Muscle of leg (tissue), 11 donors: Measurements from ENCODE around the gene IGSF5. TPM values are rescaled to one million over a fixed set of nuclear protein-coding genes. Genes with fewer than 3 reads are reported as not detected.

Source experiments
- DNase-seq: peaks from one replicate; pipeline ENCODE4 v3.0.0; 2013
- H3K27ac ChIP-seq: one replicate; pipeline ENCODE4 v1.5.1; 2013; ENCODE audit warnings: mild to moderate bottlenecking, low read length, control low read depth
- H3K27me3 ChIP-seq: one replicate; pipeline ENCODE4 v1.6.1; 2013; ENCODE audit warnings: low read length; ENCODE audit not compliant: control insufficient read depth, insufficient read depth
- H3K36me3 ChIP-seq: one replicate; pipeline ENCODE4 v1.6.1; 2013; ENCODE audit warnings: low read length; ENCODE audit not compliant: control insufficient read depth, insufficient read depth
- H3K4me1 ChIP-seq: one replicate; pipeline ENCODE4 v1.6.1; 2013; ENCODE audit warnings: low read length; ENCODE audit not compliant: control insufficient read depth, insufficient read depth
- H3K4me3 ChIP-seq: one replicate; pipeline ENCODE4 v1.5.1; 2013; ENCODE audit warnings: low read length, control low read depth
- H3K9me3 ChIP-seq: replicated peaks from 2 replicates; pipeline ENCODE4 v1.6.1; 2013; ENCODE audit warnings: low read depth, low read length; ENCODE audit not compliant: control insufficient read depth
- WGBS: methylation state at CpG from one replicate; pipeline ENCODE4 v1.1.5; 2013; ENCODE audit warnings: missing lambda C conversion rate; ENCODE audit not compliant: insufficient coverage; 5-methylcytosine and 5-hydroxymethylcytosine counted together
- polyA plus RNA-seq, 8 donors: library from polyadenylated mRNA; unstranded; fragments of 120-200 nt; gene quantifications; one replicate each; pipeline versions ENCODE4 v1.2.1 to v1.2.3, GENCODE V29; 2013; ENCODE audit warnings: inconsistent platforms in 1 of 8, low replicate concordance in 1 of 8; ENCODE audit not compliant: insufficient read length in 8 of 8, insufficient read depth in 1 of 8
- total RNA-seq: library from RNA; stranded (reverse); fragments of 120-200 nt; gene quantifications from one replicate; pipeline ENCODE4 v1.2.4, GENCODE V29; 2013

The IGSF5 gene
- total and polyA plus RNA-seq, 9 donors = 0.37 to 1.5 (median 0.80) TPM

- Histone ChIP-seq H3K27me3 (peaks cover 2% of the 10 kb centered on the region), H3K27ac (no peak overlapping the region), H3K4me1 (peaks cover 2% of the 10 kb centered on the region), H3K9me3 (no peaks in the 10 kb centered on the region), H3K4me3 (no peak overlapping the region), H3K36me3 (no peaks in the 10 kb centered on the region)
- WGBS = 80% methylated on average over 10 of the region's 14 CpGs
- DNase-seq = no peak
Measured at GRCh38 chr21:39842741-39843459, 97.9 kb downstream of the IGSF5 start.

- Histone ChIP-seq H3K4me3 (no peak overlapping the region), H3K36me3 (no peaks in the 10 kb centered on the region), H3K27me3 (no peaks in the 10 kb centered on the region), H3K9me3 (no peaks in the 10 kb centered on the region), H3K27ac (no peak overlapping the region), H3K4me1 (peaks cover 2% of the 10 kb centered on the region)
- no peak for DNase-seq
- 50% methylated on average over 1 of the region's 4 CpGs for WGBS
Measured at GRCh38 chr21:39843483-39843882, 98.5 kb downstream of the IGSF5 start.

GRCh38 chr21:39843916-39844315 lies 98.9 kb downstream of the IGSF5 start:
- no peaks in the 10 kb centered on the region for H3K27me3 ChIP-seq
- no peaks in the 10 kb centered on the region for H3K9me3 ChIP-seq
- WGBS = 86% methylated on average over 2 of the region's 5 CpGs
- H3K4me3 ChIP-seq = no peak overlapping the region
- H3K36me3 ChIP-seq = no peaks in the 10 kb centered on the region
- no peak overlapping the region for H3K27ac ChIP-seq
- DNase-seq = no peak
- peaks cover 2% of the 10 kb centered on the region for H3K4me1 ChIP-seq

GRCh38 chr21:39845571-39846130 lies 100.7 kb downstream of the IGSF5 start:
- peak; percentile 56 for DNase-seq
- Histone ChIP-seq H3K36me3 (no peaks in the 10 kb centered on the region), H3K27ac (no peak overlapping the region), H3K9me3 (no peaks in the 10 kb centered on the region), H3K27me3 (no peaks in the 10 kb centered on the region), H3K4me1 (peaks cover 8% of the 10 kb centered on the region), H3K4me3 (no peak overlapping the region)
- no CpG with 5 or more reads among the region's 6 CpGs for WGBS

GRCh38 chr21:39847877-39848276 lies 102.9 kb downstream of the IGSF5 start:
- no peaks in the 10 kb centered on the region for H3K27me3 ChIP-seq
- peaks cover 22% of the 10 kb centered on the region for H3K4me1 ChIP-seq
- DNase-seq = no peak
- H3K4me3 ChIP-seq = no peak overlapping the region
- H3K27ac ChIP-seq = no peak overlapping the region
- no peaks in the 10 kb centered on the region for H3K36me3 ChIP-seq
- WGBS = 91% methylated on average over 5 of the region's 6 CpGs
- H3K9me3 ChIP-seq = no peaks in the 10 kb centered on the region

GRCh38 chr21:39849014-39849655 lies 104.2 kb downstream of the IGSF5 start:
- WGBS = 33% methylated on average over 3 of the region's 10 CpGs
- peaks cover 22% of the 10 kb centered on the region for H3K4me1 ChIP-seq
- no peak overlapping the region for H3K27ac ChIP-seq
- no peaks in the 10 kb centered on the region for H3K36me3 ChIP-seq
- no peak overlapping the region for H3K4me3 ChIP-seq
- peak; percentile 70 for DNase-seq
- H3K9me3 ChIP-seq = no peaks in the 10 kb centered on the region
- no peaks in the 10 kb centered on the region for H3K27me3 ChIP-seq

- WGBS = 43% methylated on average over 1 of the region's 2 CpGs
- Histone ChIP-seq H3K4me1 (peaks cover 22% of the 10 kb centered on the region), H3K9me3 (no peaks in the 10 kb centered on the region), H3K36me3 (no peaks in the 10 kb centered on the region), H3K27me3 (no peaks in the 10 kb centered on the region), H3K27ac (no peak overlapping the region), H3K4me3 (no peak overlapping the region)
- no peak for DNase-seq
Measured at GRCh38 chr21:39850333-39850732, 105.3 kb downstream of the IGSF5 start.

- Histone ChIP-seq H3K27ac (no peak overlapping the region), H3K4me1 (peaks cover 20% of the 10 kb centered on the region), H3K4me3 (no peak overlapping the region), H3K36me3 (no peaks in the 10 kb centered on the region), H3K27me3 (no peaks in the 10 kb centered on the region), H3K9me3 (no peaks in the 10 kb centered on the region)
- peak; percentile 63 for DNase-seq
- WGBS = 53% methylated on average over 7 of the region's 7 CpGs
Measured at GRCh38 chr21:39851002-39851618, 106.1 kb downstream of the IGSF5 start.
